KMS-11 (cell line): ENCODE measurements around the gene PPP6C.
"Not testable (repeated sequence)": the region's sequence is repeated elsewhere in the genome, so short reads cannot be mapped to it uniquely, and the experiment has no call there.

Experiments
- H2AFZ ChIP-seq: fragments of 200-600 bp; sonication (generic); 2 replicates; pipeline ENCODE4 v1.6.1; 2016; ENCODE audit warnings: antibody characterized with exemption, mixed run types, low read depth
- H3K27ac ChIP-seq: fragments of 200-600 bp; sonication (generic); 2 replicates; pipeline ENCODE4 v1.6.1; 2016; ENCODE audit warnings: mild to moderate bottlenecking, mixed run types
- H3K27me3 ChIP-seq: fragments of 200-600 bp; sonication (generic); 2 replicates; pipeline ENCODE4 v1.6.1; 2017; ENCODE audit warnings: mild to moderate bottlenecking, low read depth, mixed run types, moderate library complexity; ENCODE audit not compliant: insufficient read depth
- H3K36me3 ChIP-seq: fragments of 200-600 bp; sonication (generic); 2 replicates; pipeline ENCODE4 v1.6.1; 2017; ENCODE audit warnings: mild to moderate bottlenecking, mixed run types; ENCODE audit not compliant: insufficient read depth
- H3K4me1 ChIP-seq: fragments of 200-600 bp; sonication (generic); 2 replicates; pipeline ENCODE4 v1.6.1; 2016; ENCODE audit warnings: mild to moderate bottlenecking, low read depth, mixed run types; ENCODE audit not compliant: poor library complexity, severe bottlenecking
- H3K4me2 ChIP-seq: fragments of 200-600 bp; sonication (generic); 2 replicates; pipeline ENCODE4 v1.7.0; 2016; ENCODE audit warnings: mild to moderate bottlenecking, mixed run types
- H3K4me3 ChIP-seq: fragments of 200-600 bp; sonication (generic); IDR thresholded peaks from 2 replicates; pipeline ENCODE4 v1.6.1; 2017; ENCODE audit warnings: low read depth, low read length, mixed read lengths; ENCODE audit not compliant: insufficient read depth
- H3K79me2 ChIP-seq: fragments of 200-600 bp; sonication (generic); 2 replicates; pipeline ENCODE4 v1.6.1; 2016; ENCODE audit warnings: low read depth, mixed run types; ENCODE audit not compliant: insufficient read depth
- H3K9ac ChIP-seq: fragments of 200-600 bp; sonication (generic); 2 replicates; pipeline ENCODE4 v1.6.1; 2016; ENCODE audit warnings: mild to moderate bottlenecking, mixed run types
- H4K20me1 ChIP-seq: fragments of 200-600 bp; sonication (generic); 2 replicates; pipeline ENCODE4 v1.6.1; 2016; ENCODE audit warnings: mild to moderate bottlenecking, mixed run types; ENCODE audit not compliant: insufficient read depth
- CTCF ChIP-seq: fragments of 200-600 bp; sonication (generic); conservative IDR thresholded peaks from 2 replicates; pipeline ENCODE4 v1.6.1; 2017; ENCODE audit warnings: low read depth, mild to moderate bottlenecking, antibody characterized with exemption, low read length, moderate library complexity, mixed read lengths

Gene PPP6C

GRCh38 chr9:125235804-125236519 lies 46.4 kb upstream of the PPP6C start:
- Histone ChIP-seq H3K79me2 (peaks cover 62% of the 10 kb centered on the region), H2AFZ (no peak overlapping the region), H3K4me2 (peak overlapping the region; percentile 90; the same call in 1 of the 2 replicates), H3K36me3 (peaks cover 50% of the 10 kb centered on the region), H3K4me1 (peaks cover 39% of the 10 kb centered on the region), H4K20me1 (peaks cover 46% of the 10 kb centered on the region), H3K27ac (no peak overlapping the region; the same call in 1 of the 2 replicates), H3K4me3 (no peak overlapping the region), H3K27me3 (no peaks in the 10 kb centered on the region; the same call in 1 of the 2 replicates), H3K9ac (no peak overlapping the region)
- no peak for TF ChIP-seq CTCF

- H3K9ac ChIP-seq, H3K4me3 ChIP-seq, H2AFZ ChIP-seq, H3K4me2 ChIP-seq, H3K27ac ChIP-seq, H3K27me3 ChIP-seq: not testable (repeated sequence)
- Histone ChIP-seq H4K20me1 (peaks cover 37% of the 10 kb centered on the region), H3K4me1 (peaks cover 34% of the 10 kb centered on the region), H3K79me2 (peaks cover 43% of the 10 kb centered on the region), H3K36me3 (peaks cover 36% of the 10 kb centered on the region)
Observed at GRCh38 chr9:125234099-125234498, 44.5 kb upstream of the PPP6C start.

- Histone ChIP-seq H3K36me3 (peaks cover 31% of the 10 kb centered on the region), H2AFZ (no peak overlapping the region), H3K27ac (no peak overlapping the region)
Observed at GRCh38 chr9:125233678-125234077, 44.1 kb upstream of the PPP6C start.

GRCh38 chr9:125227761-125228160 lies 38.2 kb upstream of the PPP6C start:
- TF ChIP-seq CTCF = no peak
- Histone ChIP-seq H3K36me3 (no peaks in the 10 kb centered on the region), H3K27ac (no peak overlapping the region)

More at GRCh38 chr9:125233678-125234077, 44.1 kb upstream of the PPP6C start:
- no peak for TF ChIP-seq CTCF
- H3K4me1 ChIP-seq = peaks cover 30% of the 10 kb centered on the region
- peaks cover 39% of the 10 kb centered on the region for H3K79me2 ChIP-seq
- no peaks in the 10 kb centered on the region; the same call in 1 of the 2 replicates for H3K27me3 ChIP-seq
- peaks cover 33% of the 10 kb centered on the region for H4K20me1 ChIP-seq
- no peak overlapping the region for H3K9ac ChIP-seq
- H3K4me2 ChIP-seq = no peak overlapping the region
- no peak overlapping the region for H3K4me3 ChIP-seq

GRCh38 chr9:125224858-125225257 lies 35.3 kb upstream of the PPP6C start:
- not testable (repeated sequence) for H3K79me2 ChIP-seq, H3K4me1 ChIP-seq, H3K27me3 ChIP-seq, H3K36me3 ChIP-seq, H3K9ac ChIP-seq, H4K20me1 ChIP-seq, H3K27ac ChIP-seq, H3K4me2 ChIP-seq, H2AFZ ChIP-seq, H3K4me3 ChIP-seq

More at GRCh38 chr9:125227761-125228160, 38.2 kb upstream of the PPP6C start:
- no peaks in the 10 kb centered on the region for H3K79me2 ChIP-seq
- H3K4me1 ChIP-seq = no peaks in the 10 kb centered on the region
- no peak overlapping the region for H3K9ac ChIP-seq
- H3K27me3 ChIP-seq = no peaks in the 10 kb centered on the region
- H3K4me2 ChIP-seq = no peak overlapping the region
- no peak overlapping the region for H3K4me3 ChIP-seq
- H4K20me1 ChIP-seq = no peaks in the 10 kb centered on the region
- no peak overlapping the region for H2AFZ ChIP-seq
